Psoas muscle (tissue), 8 donors: ENCODE data around the gene RDH5. TPM values are rescaled to one million over a fixed set of nuclear protein-coding genes. Genes with fewer than 3 reads are reported as not detected.

Source experiments
- ATAC-seq, 4 donors: fragments of 200-7000 bp; cut with Tn5 transposase; one replicate each; pipeline ENCODE4 v1.9.1; 2020; ENCODE audit warnings: moderate library complexity in 3 of 4, mild to moderate bottlenecking in 2 of 4
- DNase-seq, 2 donors: peaks; one replicate each; pipeline ENCODE4 v3.0.0-alpha.2; 2020
- H3K27ac ChIP-seq: fragments of 200-600 bp; one replicate; pipeline ENCODE4 v1.8.0; 2022
- H3K27me3 ChIP-seq, 3 donors: fragments of 200-600 bp in 1 of 3; one replicate each; pipeline versions ENCODE4 v1.6.1 to v1.8.0; 2013 to 2022; ENCODE audit warnings: low read length in 2 of 3, mild to moderate bottlenecking in 2 of 3, moderate library complexity in 1 of 3; ENCODE audit not compliant: insufficient read depth in 3 of 3
- H3K36me3 ChIP-seq, 2 donors: fragments of 200-600 bp in 1 of 2; one replicate each; pipeline versions ENCODE4 v1.6.1 to v1.8.0; 2013 to 2022; ENCODE audit warnings: low read depth in 1 of 2, mild to moderate bottlenecking in 1 of 2, moderate library complexity in 1 of 2; ENCODE audit not compliant: insufficient read depth in 1 of 2
- H3K4me1 ChIP-seq: fragments of 200-600 bp; one replicate; pipeline ENCODE4 v1.8.0; 2022
- H3K4me3 ChIP-seq: fragments of 200-600 bp; one replicate; pipeline ENCODE4 v1.8.0; 2022; ENCODE audit warnings: mild to moderate bottlenecking
- H3K9me3 ChIP-seq: fragments of 200-600 bp; one replicate; pipeline ENCODE4 v1.8.0; 2022
- CTCF ChIP-seq: fragments of 200-600 bp; IDR thresholded peaks from one replicate; pipeline ENCODE4 v1.8.0; 2022; ENCODE audit warnings: antibody characterized with exemption
- WGBS, 3 donors: extraction: QIAGEN DNeasy Blood & Tissue Kit; methylation state at CpG; one replicate each; pipeline versions ENCODE4 v1.1.6 to v1.1.7; 2013; 5-methylcytosine and 5-hydroxymethylcytosine counted together
- intact Hi-C, 2 donors: fragments of 100-400 bp; cut with DNase I; formaldehyde crosslinking; loops; one replicate each; pipeline versions ENCODE4 v1.11.0 to v1.14.2; 2022
- polyA plus RNA-seq, 3 donors: library from polyadenylated mRNA; stranded (reverse); fragments of 200-250 nt; gene quantifications; one replicate each; pipeline ENCODE4 v1.2.3, GENCODE V29; 2013
- total RNA-seq, 4 donors: library from RNA; stranded (reverse); fragmentation: NEBNext Ultra II Directional in 2 of 4; extraction: Animal tissue kit (Norgen Biotek cat#: 25700) in 2 of 4; gene quantifications; one replicate each; pipeline versions ENCODE4 v1.2.1 to v1.2.4, GENCODE V29; 2021 to 2023
- donor health status: healthy with polysubstance abuse.
- donor health status: DM: no; HTN: no; CAD: no; lungs with moderate emphysema.
- donor health status: Bipolar disorder and iron deficiency.
- donor health status: healthy.
- donor health status: DM: yes; HTN: yes; CAD: no.
- donor health status: DM: no; HTN: no; CAD: no.
- donor health status: DM: no; HTN: no; CAD: no.
- donor health status: DM: yes; HTN: yes; CAD: no.

RDH5 gene
- total and polyA plus RNA-seq, 7 donors, result 7.0 to 25.4 (median 11.9) TPM

DNA sequence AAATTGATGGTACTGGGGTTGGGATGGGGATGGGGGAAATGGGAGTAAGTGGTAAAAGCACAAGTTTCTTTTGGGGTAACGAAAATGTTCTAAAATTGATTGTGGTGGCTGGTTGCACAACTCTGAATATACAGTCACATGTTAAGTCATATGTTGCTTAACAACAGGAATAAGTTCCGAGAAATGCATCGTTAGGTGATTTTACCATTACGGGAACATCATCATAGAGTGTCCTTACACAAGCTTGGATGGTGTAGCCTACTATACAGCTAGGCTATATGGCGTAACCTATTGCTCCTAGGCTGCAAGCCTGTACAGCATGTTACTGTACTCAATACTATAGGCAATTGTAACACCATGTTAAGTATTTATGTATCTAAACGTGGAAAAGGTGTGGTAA lies 43.5 kb upstream of the RDH5 start:
- intact Hi-C loops, result loop anchor here in 1 of 2 donors (10.0 kb wide), 1 partner anchor 138 kb away; the partner anchor contains the start of genes ORMDL2 and SARNP
- no peak for TF ChIP-seq CTCF
- Histone ChIP-seq H3K27ac (no peak overlapping the region), H3K9me3 (no peaks in the 10 kb centered on the region), H3K4me3 (no peak overlapping the region), H3K4me1 (no peaks in the 10 kb centered on the region), H3K36me3 (no peaks in the 10 kb centered on the region), H3K27me3 (peaks cover 0 to under 1% (median 0%) of the 10 kb centered on the region in 3 donors)
- ATAC-seq (no peak), DNase-seq (no peak)
- 69 to 88% (median 73%) methylated on average over 6 of the region's 6 CpGs for WGBS, 3 donors

DNA sequence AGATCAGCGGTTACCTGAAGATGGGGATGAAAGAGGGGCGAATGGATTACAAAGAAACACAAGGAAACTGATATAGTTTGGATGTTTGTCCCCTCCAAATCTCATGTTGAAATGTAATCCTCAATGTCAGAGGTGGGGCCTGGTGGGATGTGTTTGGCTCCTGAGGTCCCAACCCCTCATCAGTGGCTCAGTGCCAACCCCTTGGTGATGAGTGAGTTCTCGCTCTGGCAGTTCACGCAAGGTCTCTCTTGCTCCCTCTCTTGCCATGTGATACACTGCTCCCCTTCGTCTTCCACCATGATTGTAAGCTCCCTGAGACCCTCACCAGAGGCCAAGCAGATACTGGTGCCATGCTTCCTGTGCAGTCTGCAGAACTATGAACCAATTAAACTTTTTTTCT lies 40.5 kb upstream of the RDH5 start:
- Histone ChIP-seq H3K9me3 (no peaks in the 10 kb centered on the region), H3K36me3 (peaks cover 0 to 4% of the 10 kb centered on the region in 2 donors), H3K4me1 (peaks cover 13% of the 10 kb centered on the region), H3K4me3 (no peak overlapping the region), H3K27ac (no peak overlapping the region), H3K27me3 (no peaks in the 10 kb centered on the region)
- 87 to 95% (median 90%) methylated on average over 5 of the region's 5 CpGs for WGBS, 3 donors
- DNase-seq (peak in 1 of 2 donors; percentile 34), ATAC-seq (no peak)
- intact Hi-C loops, result loop anchor here in 1 of 2 donors (5.0 to 10.0 kb wide), 2 partner anchors 38 to 135 kb away; partner anchors contain the start of genes BLOC1S1, ORMDL2 and SARNP
- no peak for TF ChIP-seq CTCF

DNA sequence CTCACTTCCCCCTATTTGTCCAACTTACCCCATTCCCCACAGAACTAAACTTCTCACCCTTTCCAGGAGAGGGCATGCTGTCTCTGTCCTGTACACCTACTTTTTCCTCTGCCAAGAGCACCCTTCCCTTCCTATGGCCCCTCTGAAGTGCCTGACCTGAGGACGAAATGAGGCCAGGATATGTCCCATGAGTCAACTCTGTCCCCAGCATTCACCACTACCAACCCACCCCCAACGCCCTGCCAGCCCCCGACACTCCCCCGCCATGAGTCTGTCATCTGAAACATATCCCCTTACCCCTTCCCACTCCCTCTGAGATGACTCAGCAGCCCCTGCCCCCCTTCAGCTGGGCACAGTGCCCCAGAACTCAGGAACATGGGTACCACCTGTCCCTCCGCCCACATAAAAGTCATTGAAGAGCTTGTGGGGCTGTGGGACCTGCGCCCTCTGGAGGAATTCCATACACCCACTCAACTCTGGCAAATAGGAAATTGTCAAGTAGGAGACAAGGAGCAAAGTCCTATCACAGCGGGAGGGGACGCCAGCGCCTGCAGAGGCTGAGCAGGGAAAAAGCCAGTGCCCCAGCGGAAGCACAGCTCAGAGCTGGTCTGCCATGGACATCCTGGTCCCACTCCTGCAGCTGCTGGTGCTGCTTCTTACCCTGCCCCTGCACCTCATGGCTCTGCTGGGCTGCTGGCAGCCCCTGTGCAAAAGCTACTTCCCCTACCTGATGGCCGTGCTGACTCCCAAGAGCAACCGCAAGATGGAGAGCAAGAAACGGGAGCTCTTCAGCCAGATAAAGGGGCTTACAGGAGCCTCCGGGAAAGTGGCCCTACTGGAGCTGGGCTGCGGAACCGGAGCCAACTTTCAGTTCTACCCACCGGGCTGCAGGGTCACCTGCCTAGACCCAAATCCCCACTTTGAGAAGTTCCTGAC lies 38.8 kb upstream of the RDH5 start:
- H3K4me1 ChIP-seq, result peaks cover 13% of the 10 kb centered on the region
- H3K9me3 ChIP-seq, result no peaks in the 10 kb centered on the region
- DNase-seq (peak; percentile 81 to 92), ATAC-seq (peak; percentile 79 to 88 (median 86))
- TF ChIP-seq CTCF, result peak; percentile 38
- peaks cover 0 to 21% of the 10 kb centered on the region in 2 donors for H3K36me3 ChIP-seq
- peak overlapping the region; percentile 67 for H3K27ac ChIP-seq
- intact Hi-C loops, result loop anchor here (1.0 to 5.0 kb wide), 2 partner anchors 36 to 39 kb away; partner anchors contain the start of genes BLOC1S1 (in 1 of the 2) and RDH5 (in 1 of the 2)
- peak overlapping the region; percentile 58 for H3K4me3 ChIP-seq
- 7 to 15% (median 8%) methylated on average over 17 of the region's 17 CpGs for WGBS, 3 donors
- no peaks in the 10 kb centered on the region for H3K27me3 ChIP-seq

- Histone ChIP-seq H3K27ac (peak overlapping the region; percentile 67), H3K4me3 (peak overlapping the region; percentile 58), H3K36me3 (peaks cover 0 to 30% of the 10 kb centered on the region in 2 donors), H3K4me1 (peaks cover 13% of the 10 kb centered on the region), H3K27me3 (no peaks in the 10 kb centered on the region), H3K9me3 (no peaks in the 10 kb centered on the region)
- no peak for DNase-seq
- TF ChIP-seq CTCF, result no peak
- ATAC-seq, result peak in 3 of 4 donors; percentile 5 to 17 (median 11)
- 68 to 85% (median 73%) methylated on average over 13 of the region's 13 CpGs for WGBS, 3 donors
- intact Hi-C loops, result loop anchor here in 1 of 2 donors (5.0 kb wide), 1 partner anchor 35 kb away; the partner anchor contains the start of gene BLOC1S1
Measured at GRCh38 chr12:55682087-55682796, 38.0 kb upstream of the RDH5 start.
